Peyer's patch (tissue), 4 donors: ENCODE data around the gene PCGF3. TPM values are rescaled to one million over a fixed set of nuclear protein-coding genes. Genes with fewer than 3 reads are reported as not detected.

Experiments used
- DNase-seq, 3 donors: peaks; one replicate each; pipeline ENCODE4 v3.0.0-alpha.2; 2017 to 2019
- H3K27ac ChIP-seq, 4 donors: fragments of 200-600 bp; sonication (generic); one replicate each; pipeline ENCODE4 v1.5.1; 2016 to 2019
- H3K27me3 ChIP-seq, 2 donors: fragments of 200-600 bp; sonication (generic); one replicate each; pipeline ENCODE4 v1.5.1; 2019
- H3K36me3 ChIP-seq, 3 donors: fragments of 200-600 bp; sonication (generic); one replicate each; pipeline ENCODE4 v1.5.1; 2016 to 2019
- H3K4me1 ChIP-seq, 4 donors: fragments of 200-600 bp; sonication (generic); one replicate each; pipeline ENCODE4 v1.5.1; 2016 to 2019
- H3K4me3 ChIP-seq, 4 donors: fragments of 200-600 bp; sonication (generic); 1 replicate in 3 of 4; 2 replicates in 1 of 4; pipeline ENCODE4 v1.5.1; 2016 to 2019; ENCODE audit warnings: mild to moderate bottlenecking in 1 of 4
- H3K9me3 ChIP-seq, 4 donors: fragments of 200-600 bp; sonication (generic); one replicate each; pipeline ENCODE4 v1.5.1; 2016 to 2019; ENCODE audit warnings: mild to moderate bottlenecking in 1 of 4
- POLR2A ChIP-seq, 2 donors: fragments of 450-650 bp; IDR thresholded peaks; one replicate each; pipeline ENCODE4 v1.5.1; 2017; ENCODE audit warnings: antibody characterized with exemption in 2 of 2, mild to moderate bottlenecking in 2 of 2, moderate library complexity in 2 of 2
- total RNA-seq, 4 donors: library from RNA; depleted of rRNA; stranded (reverse); fragments of >200 nt; gene quantifications; one replicate each; pipeline ENCODE4 v1.1.0, GENCODE V29; 2016
- TF ChIP-seq, protein P1 (sequence below), 6 experiments: fragments of 450-650 bp in 4 of 6; fragments of 200-600 bp in 2 of 6; sonication (generic) in 1 of 6; IDR thresholded peaks; one replicate each; pipeline ENCODE4 v1.5.1; 2017 to 2019; ENCODE audit warnings: antibody characterized with exemption in 6 of 6, mild to moderate bottlenecking in 3 of 6, moderate library complexity in 1 of 6

The PCGF3 gene
- total RNA-seq, result 100 to 1,000 TPM in 2 of 4 donors, 10 to 100 TPM in 2; 58.3 to 168 (median 93.0) TPM

DNA sequence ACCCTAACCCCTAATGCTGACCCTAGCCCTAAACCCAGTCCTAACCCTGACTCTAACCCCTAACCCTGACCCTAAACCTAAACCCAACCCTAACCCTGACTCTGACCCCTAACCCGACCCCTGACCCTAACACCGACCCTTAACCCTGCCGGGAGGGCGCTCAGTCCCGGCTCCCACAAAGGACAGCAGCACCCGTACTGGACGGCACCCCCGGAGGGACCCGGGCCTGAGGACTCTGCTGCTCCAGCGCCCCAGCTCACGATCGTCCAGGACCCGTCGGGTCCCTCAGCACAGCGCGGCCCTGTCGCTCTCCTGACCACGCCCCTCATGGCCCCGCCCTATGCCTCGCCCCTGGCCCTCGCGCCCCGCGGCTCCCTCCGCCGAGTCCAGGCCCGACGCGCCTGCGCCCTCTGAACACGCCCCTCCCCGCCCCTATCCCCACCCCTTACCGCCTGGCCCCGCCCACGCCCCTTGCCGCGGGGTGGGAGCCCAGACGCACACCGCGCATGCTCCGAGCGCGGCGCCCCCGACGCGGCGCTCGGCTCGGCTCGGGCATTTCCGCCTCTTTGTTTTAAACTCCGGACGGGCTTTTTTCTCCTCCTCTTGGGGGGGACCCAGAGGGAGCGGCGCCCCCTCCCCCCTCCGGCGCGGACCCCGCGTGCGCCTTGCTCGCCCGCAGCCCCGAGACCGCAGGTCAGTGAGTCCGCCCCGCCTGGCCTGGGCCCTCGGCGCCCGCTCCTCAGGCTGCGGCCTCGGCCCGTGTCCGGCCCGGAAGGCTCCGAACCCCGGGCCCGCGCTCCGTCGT lies at the start of gene PCGF3:
TSS of gene PCGF3 (plus strand) at position 555 of the 805 bp plus-strand sequence. CDS start 27,849 bp downstream, outside the sequence.
- Histone ChIP-seq H3K4me1 (peaks cover 3 to 29% (median 17%) of the 10 kb centered on the region in 4 donors), H3K4me3 (peak within 1 kb of the TSS; percentile 78 to 99 (median 95)), H3K9me3 (no peaks in the 10 kb centered on the region), H3K36me3 (no peaks in the 10 kb centered on the region), H3K27ac (peak within 1 kb of the TSS; percentile 83 to 91 (median 88)), H3K27me3 (no peaks in the 10 kb centered on the region)
- peak; percentile 97 to 100 (median 98) for DNase-seq
- TF ChIP-seq, protein P1, sequence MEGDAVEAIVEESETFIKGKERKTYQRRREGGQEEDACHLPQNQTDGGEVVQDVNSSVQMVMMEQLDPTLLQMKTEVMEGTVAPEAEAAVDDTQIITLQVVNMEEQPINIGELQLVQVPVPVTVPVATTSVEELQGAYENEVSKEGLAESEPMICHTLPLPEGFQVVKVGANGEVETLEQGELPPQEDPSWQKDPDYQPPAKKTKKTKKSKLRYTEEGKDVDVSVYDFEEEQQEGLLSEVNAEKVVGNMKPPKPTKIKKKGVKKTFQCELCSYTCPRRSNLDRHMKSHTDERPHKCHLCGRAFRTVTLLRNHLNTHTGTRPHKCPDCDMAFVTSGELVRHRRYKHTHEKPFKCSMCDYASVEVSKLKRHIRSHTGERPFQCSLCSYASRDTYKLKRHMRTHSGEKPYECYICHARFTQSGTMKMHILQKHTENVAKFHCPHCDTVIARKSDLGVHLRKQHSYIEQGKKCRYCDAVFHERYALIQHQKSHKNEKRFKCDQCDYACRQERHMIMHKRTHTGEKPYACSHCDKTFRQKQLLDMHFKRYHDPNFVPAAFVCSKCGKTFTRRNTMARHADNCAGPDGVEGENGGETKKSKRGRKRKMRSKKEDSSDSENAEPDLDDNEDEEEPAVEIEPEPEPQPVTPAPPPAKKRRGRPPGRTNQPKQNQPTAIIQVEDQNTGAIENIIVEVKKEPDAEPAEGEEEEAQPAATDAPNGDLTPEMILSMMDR (IDR thresholded peaks at IDR 0.05), result no peak
- peak; percentile 37 to 53 for TF ChIP-seq POLR2A (IDR thresholded peaks at IDR 0.05)

GRCh38 chr4:656436-657337 lies 48.9 kb upstream of the PCGF3 start:
- Histone ChIP-seq H3K9me3 (no peaks in the 10 kb centered on the region), H3K36me3 (no peaks in the 10 kb centered on the region), H3K27ac (no peak overlapping the region), H3K4me3 (no peak overlapping the region), H3K27me3 (no peaks in the 10 kb centered on the region), H3K4me1 (no peaks in the 10 kb centered on the region)
- no peak for TF ChIP-seq POLR2A (IDR thresholded peaks at IDR 0.05)
- TF ChIP-seq, protein P1 (IDR thresholded peaks at IDR 0.05), result no peak
- DNase-seq, result no peak

GRCh38 chr4:657338-657833 lies 48.2 kb upstream of the PCGF3 start:
- Histone ChIP-seq H3K36me3 (no peaks in the 10 kb centered on the region), H3K4me1 (no peaks in the 10 kb centered on the region), H3K27ac (no peak overlapping the region), H3K27me3 (no peaks in the 10 kb centered on the region), H3K9me3 (no peaks in the 10 kb centered on the region), H3K4me3 (no peak overlapping the region)
- TF ChIP-seq POLR2A (IDR thresholded peaks at IDR 0.05), result no peak
- TF ChIP-seq, protein P1 (IDR thresholded peaks at IDR 0.05), result no peak
- DNase-seq, result no peak

DNA sequence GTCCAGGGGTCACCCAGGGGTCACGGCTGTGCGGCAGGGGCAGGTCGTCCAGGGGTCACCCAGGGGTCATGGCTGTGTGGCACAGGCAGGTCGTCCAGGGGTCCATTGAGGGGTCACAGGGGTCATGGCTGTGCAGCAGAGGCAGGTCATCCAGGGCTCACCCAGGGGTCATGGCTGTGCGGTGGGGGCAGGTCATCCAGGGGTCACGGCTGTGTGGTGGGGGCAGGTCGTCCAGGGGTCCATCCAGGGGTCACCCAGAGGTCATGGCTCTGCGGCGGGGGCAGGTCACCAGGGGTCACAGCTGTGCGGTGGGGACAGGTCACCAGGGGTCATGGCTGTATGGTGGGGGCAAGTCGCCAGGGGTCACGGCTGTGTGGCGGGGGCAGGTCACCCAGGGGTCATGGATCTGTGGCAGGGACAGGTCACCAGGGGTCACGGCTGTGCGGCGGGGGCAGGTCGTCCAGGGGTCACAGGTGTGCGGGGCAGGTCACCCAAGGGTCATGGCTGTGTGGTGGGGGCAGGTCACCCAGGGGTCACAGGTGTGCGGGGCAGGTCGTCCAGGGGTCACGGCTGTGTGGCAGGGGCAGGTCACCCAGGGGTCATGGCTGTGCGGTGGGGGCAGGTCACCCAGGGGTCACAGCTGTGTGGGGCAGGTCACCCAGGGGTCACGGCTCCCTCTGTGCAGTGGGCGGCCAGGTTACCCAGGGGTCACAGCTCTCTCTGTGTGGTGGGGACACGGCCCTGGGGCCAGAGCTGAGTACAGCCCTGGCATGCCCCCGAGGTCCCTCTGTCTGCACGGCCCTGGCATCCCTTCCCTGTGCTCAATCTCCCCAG lies 47.6 kb upstream of the PCGF3 start:
- TF ChIP-seq, protein P1 (IDR thresholded peaks at IDR 0.05), result no peak
- no peak for TF ChIP-seq POLR2A (IDR thresholded peaks at IDR 0.05)
- no peak overlapping the region for H3K27ac ChIP-seq
- no peaks in the 10 kb centered on the region for H3K36me3 ChIP-seq
- H3K4me1 ChIP-seq, result no peaks in the 10 kb centered on the region
- H3K9me3 ChIP-seq, result no peaks in the 10 kb centered on the region
- no peak for DNase-seq
- no peaks in the 10 kb centered on the region for H3K27me3 ChIP-seq
- no peak overlapping the region for H3K4me3 ChIP-seq
